AG10803 (cell line): ENCODE data around the gene ACAD11.
"Not testable (repeated sequence)": the region's sequence is repeated elsewhere in the genome, so short reads cannot be mapped to it uniquely, and the experiment has no call there.

Experiments used
- DNase-seq: peaks from one replicate; pipeline ENCODE4 v3.0.0; 2010; ENCODE audit warnings: low read depth
- H3K4me3 ChIP-seq: 2 replicates; pipeline ENCODE4 v1.5.1; 2011; ENCODE audit warnings: mild to moderate bottlenecking, low read length, control low read depth
- CTCF ChIP-seq: conservative IDR thresholded peaks from 2 replicates; pipeline ENCODE4 v1.5.1; 2011; ENCODE audit warnings: mild to moderate bottlenecking, low read length, control low read depth, inconsistent platforms

The ACAD11 gene

GRCh38 chr3:132624790-132625189, 34.8 kb downstream of the ACAD11 start:
- no peak overlapping the region for H3K4me3 ChIP-seq
- DNase-seq, result no peak
- TF ChIP-seq CTCF, result no peak

GRCh38 chr3:132623646-132624045, 36.0 kb downstream of the ACAD11 start:
- no peak for DNase-seq
- no peak for TF ChIP-seq CTCF
- H3K4me3 ChIP-seq, result no peak overlapping the region

GRCh38 chr3:132622761-132623160, 36.8 kb downstream of the ACAD11 start:
- no peak for TF ChIP-seq CTCF
- DNase-seq, result no peak
- no peak overlapping the region for H3K4me3 ChIP-seq

GRCh38 chr3:132622148-132622547, 37.5 kb downstream of the ACAD11 start:
- DNase-seq, result no peak
- TF ChIP-seq CTCF, result no peak
- no peak overlapping the region for H3K4me3 ChIP-seq

- DNase-seq, result no peak
- no peak overlapping the region for H3K4me3 ChIP-seq
- no peak for TF ChIP-seq CTCF
Measured at GRCh38 chr3:132616780-132617179, 42.8 kb downstream of the ACAD11 start.

- H3K4me3 ChIP-seq, result no peak overlapping the region
- no peak for TF ChIP-seq CTCF
- DNase-seq, result peak; percentile 53
Measured at GRCh38 chr3:132615881-132616280, 43.7 kb downstream of the ACAD11 start.

GRCh38 chr3:132615301-132615700, 44.3 kb downstream of the ACAD11 start:
- H3K4me3 ChIP-seq, DNase-seq: not testable (repeated sequence)

- not testable (repeated sequence) for H3K4me3 ChIP-seq, DNase-seq
Measured at GRCh38 chr3:132606620-132607019, 53.0 kb downstream of the ACAD11 start.
